GM12872 (cell line): ENCODE results near the gene BAD.

Experiments
- TF ChIP-seq, protein P1 (sequence below): IDR thresholded peaks from 3 replicates; pipeline ENCODE4 v1.5.1; 2011; ENCODE audit warnings: low read depth, mild to moderate bottlenecking, low read length, moderate library complexity; ENCODE audit not compliant: insufficient read depth

Gene BAD

GRCh38 chr11:64235437-64236161 lies 48.9 kb downstream of the BAD start:
- TF ChIP-seq, protein P1, sequence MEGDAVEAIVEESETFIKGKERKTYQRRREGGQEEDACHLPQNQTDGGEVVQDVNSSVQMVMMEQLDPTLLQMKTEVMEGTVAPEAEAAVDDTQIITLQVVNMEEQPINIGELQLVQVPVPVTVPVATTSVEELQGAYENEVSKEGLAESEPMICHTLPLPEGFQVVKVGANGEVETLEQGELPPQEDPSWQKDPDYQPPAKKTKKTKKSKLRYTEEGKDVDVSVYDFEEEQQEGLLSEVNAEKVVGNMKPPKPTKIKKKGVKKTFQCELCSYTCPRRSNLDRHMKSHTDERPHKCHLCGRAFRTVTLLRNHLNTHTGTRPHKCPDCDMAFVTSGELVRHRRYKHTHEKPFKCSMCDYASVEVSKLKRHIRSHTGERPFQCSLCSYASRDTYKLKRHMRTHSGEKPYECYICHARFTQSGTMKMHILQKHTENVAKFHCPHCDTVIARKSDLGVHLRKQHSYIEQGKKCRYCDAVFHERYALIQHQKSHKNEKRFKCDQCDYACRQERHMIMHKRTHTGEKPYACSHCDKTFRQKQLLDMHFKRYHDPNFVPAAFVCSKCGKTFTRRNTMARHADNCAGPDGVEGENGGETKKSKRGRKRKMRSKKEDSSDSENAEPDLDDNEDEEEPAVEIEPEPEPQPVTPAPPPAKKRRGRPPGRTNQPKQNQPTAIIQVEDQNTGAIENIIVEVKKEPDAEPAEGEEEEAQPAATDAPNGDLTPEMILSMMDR: no peak

GRCh38 chr11:64234647-64235379 lies 49.7 kb downstream of the BAD start:
- TF ChIP-seq, protein P1: no peak

GRCh38 chr11:64233913-64234586 lies 50.4 kb downstream of the BAD start, which contains the start of gene VEGFB:
VEGFB (plus strand) TSS chr11:64234584; CDS start chr11:64234834, 250 bp downstream.
- TF ChIP-seq, protein P1: no peak

- TF ChIP-seq, protein P1: no peak
Observed at GRCh38 chr11:64232967-64233315, 51.5 kb downstream of the BAD start.

DNA sequence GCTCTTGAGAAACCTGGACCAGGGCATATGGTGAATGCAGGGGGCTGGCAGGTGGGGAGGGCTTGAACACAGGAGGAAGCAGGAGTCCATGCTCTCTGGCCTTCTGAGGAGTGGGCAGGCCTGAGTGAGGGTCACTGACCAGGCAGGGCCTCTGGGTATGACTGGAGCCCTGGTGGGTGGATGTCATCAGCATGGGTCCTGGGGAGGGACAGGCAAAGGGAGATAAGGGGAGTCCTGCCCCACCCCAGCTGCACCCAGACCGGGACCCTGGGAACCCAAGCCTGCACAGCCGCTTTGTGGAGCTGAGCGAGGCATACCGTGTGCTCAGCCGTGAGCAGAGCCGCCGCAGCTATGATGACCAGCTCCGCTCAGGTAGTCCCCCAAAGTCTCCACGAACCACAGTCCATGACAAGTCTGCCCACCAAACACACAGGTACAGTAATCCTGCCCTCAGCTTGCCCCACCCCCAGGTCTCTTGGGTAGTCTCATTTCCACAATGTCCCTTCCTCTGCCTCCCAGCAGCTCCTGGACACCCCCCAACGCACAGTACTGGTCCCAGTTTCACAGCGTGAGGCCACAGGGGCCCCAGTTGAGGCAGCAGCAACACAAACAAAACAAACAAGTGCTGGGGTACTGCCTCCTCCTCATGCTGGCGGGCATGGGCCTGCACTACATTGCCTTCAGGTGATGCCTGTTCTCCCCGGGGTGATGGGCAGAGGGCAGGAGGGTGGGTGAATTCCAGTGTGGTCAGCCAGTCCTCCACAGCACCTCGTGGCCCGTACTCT lies 52.1 kb downstream of the BAD start:
- TF ChIP-seq, protein P1: no peak

- TF ChIP-seq, protein P1: no peak
Observed at GRCh38 chr11:64231546-64231945, 52.9 kb downstream of the BAD start.
